ENCODE data around the gene TSSK3.

GRCh38 chr1:32318127-32318869 lies 44.0 kb upstream of the TSSK3 start:
- TF ChIP-seq, protein P1, sequence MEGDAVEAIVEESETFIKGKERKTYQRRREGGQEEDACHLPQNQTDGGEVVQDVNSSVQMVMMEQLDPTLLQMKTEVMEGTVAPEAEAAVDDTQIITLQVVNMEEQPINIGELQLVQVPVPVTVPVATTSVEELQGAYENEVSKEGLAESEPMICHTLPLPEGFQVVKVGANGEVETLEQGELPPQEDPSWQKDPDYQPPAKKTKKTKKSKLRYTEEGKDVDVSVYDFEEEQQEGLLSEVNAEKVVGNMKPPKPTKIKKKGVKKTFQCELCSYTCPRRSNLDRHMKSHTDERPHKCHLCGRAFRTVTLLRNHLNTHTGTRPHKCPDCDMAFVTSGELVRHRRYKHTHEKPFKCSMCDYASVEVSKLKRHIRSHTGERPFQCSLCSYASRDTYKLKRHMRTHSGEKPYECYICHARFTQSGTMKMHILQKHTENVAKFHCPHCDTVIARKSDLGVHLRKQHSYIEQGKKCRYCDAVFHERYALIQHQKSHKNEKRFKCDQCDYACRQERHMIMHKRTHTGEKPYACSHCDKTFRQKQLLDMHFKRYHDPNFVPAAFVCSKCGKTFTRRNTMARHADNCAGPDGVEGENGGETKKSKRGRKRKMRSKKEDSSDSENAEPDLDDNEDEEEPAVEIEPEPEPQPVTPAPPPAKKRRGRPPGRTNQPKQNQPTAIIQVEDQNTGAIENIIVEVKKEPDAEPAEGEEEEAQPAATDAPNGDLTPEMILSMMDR (IDR thresholded peaks at IDR 0.05; ENCODE audit: low read depth, low read length, poor library complexity, severe bottlenecking): no peak
- TF ChIP-seq EZH2phosphoT487 (IDR thresholded peaks at IDR 0.05; ENCODE audit: borderline replicate concordance, low read length): no peak

All from DOHH2 (cell line).